GM23338 (cell line): ENCODE data around the gene ANTXR1. TPM values are rescaled to one million over a fixed set of nuclear protein-coding genes. Genes with fewer than 3 reads are reported as not detected.

Experiments
- ATAC-seq: fragments of 200-7000 bp; cut with Tn5 transposase; 3 replicates; pipeline ENCODE4 v1.9.1; 2020
- DNase-seq: peaks from one replicate; pipeline ENCODE4 v3.0.0-alpha.2; 2015; ENCODE audit warnings: low spot score
- H2AFZ ChIP-seq: fragments of 200-600 bp; sonication (generic); 2 replicates; pipeline ENCODE4 v1.8.0; 2016; ENCODE audit warnings: antibody characterized with exemption, mild to moderate bottlenecking, moderate library complexity
- H3F3A ChIP-seq: fragments of 200-600 bp; sonication (generic); replicated peaks from 2 replicates; pipeline ENCODE4 v1.8.0; 2017; ENCODE audit warnings: antibody characterized with exemption, mixed run types, low read depth
- H3K27ac ChIP-seq: fragments of 200-600 bp; sonication (generic); 2 replicates; pipeline ENCODE4 v1.6.1; 2016; ENCODE audit warnings: low read depth
- H3K27me3 ChIP-seq: fragments of 200-600 bp; sonication (generic); 2 replicates; pipeline ENCODE4 v1.8.0; 2016; ENCODE audit warnings: mild to moderate bottlenecking, mixed run types, moderate library complexity; ENCODE audit not compliant: insufficient read depth
- H3K36me3 ChIP-seq: fragments of 200-600 bp; sonication (generic); 2 replicates; pipeline ENCODE4 v1.8.0; 2016; ENCODE audit warnings: mild to moderate bottlenecking; ENCODE audit not compliant: insufficient read depth
- H3K4me1 ChIP-seq: fragments of 200-600 bp; sonication (generic); 2 replicates; pipeline ENCODE4 v1.8.0; 2016; ENCODE audit warnings: mild to moderate bottlenecking, moderate library complexity; ENCODE audit not compliant: insufficient read depth
- H3K4me2 ChIP-seq: fragments of 200-600 bp; sonication (generic); 2 replicates; pipeline ENCODE4 v1.7.1; 2017; ENCODE audit warnings: mixed run types
- H3K4me3 ChIP-seq: fragments of 200-600 bp; sonication (generic); 2 replicates; pipeline ENCODE4 v1.6.1; 2016; ENCODE audit warnings: mixed run types
- H3K79me2 ChIP-seq: fragments of 200-600 bp; sonication (generic); replicated peaks from 2 replicates; pipeline ENCODE4 v1.8.0; 2017; ENCODE audit warnings: mild to moderate bottlenecking; ENCODE audit not compliant: insufficient read depth
- H3K9me2 ChIP-seq: fragments of 200-600 bp; sonication (generic); 2 replicates; pipeline ENCODE4 v1.8.0; 2017; ENCODE audit not compliant: insufficient read depth
- H4K20me1 ChIP-seq: fragments of 200-600 bp; sonication (generic); replicated peaks from 2 replicates; pipeline ENCODE4 v1.8.0; 2017; ENCODE audit warnings: mild to moderate bottlenecking; ENCODE audit not compliant: insufficient read depth
- H3K27ac Mint-ChIP-seq: 2 replicates; pipeline ENCODE4 v1.8.0; 2020; ENCODE audit warnings: inconsistent platforms, mild to moderate bottlenecking, moderate library complexity, mixed read lengths
- H3K27me3 Mint-ChIP-seq: 3 replicates; pipeline ENCODE4 v1.8.0; 2022; ENCODE audit warnings: low read depth, mild to moderate bottlenecking, moderate library complexity, mixed read lengths, inconsistent platforms; ENCODE audit not compliant: insufficient read depth, poor library complexity
- H3K36me3 Mint-ChIP-seq: 3 replicates; pipeline ENCODE4 v1.8.0; 2021; ENCODE audit warnings: low read depth, mild to moderate bottlenecking, inconsistent platforms, moderate library complexity, mixed read lengths
- H3K4me1 Mint-ChIP-seq: 3 replicates; pipeline ENCODE4 v1.8.0; 2020; ENCODE audit warnings: mild to moderate bottlenecking, inconsistent platforms, mixed read lengths
- H3K4me3 Mint-ChIP-seq: 3 replicates; pipeline ENCODE4 v1.8.0; 2021; ENCODE audit warnings: moderate library complexity, mild to moderate bottlenecking, inconsistent platforms, mixed read lengths
- H3K9me3 Mint-ChIP-seq: 3 replicates; pipeline ENCODE4 v1.8.0; 2020; ENCODE audit warnings: moderate library complexity, mild to moderate bottlenecking, inconsistent platforms, mixed read lengths
- CREB1 ChIP-seq: fragments of 250-450 bp; sonication (Bioruptor Pico); IDR thresholded peaks from 2 replicates; pipeline ENCODE4 v1.5.0; 2020; ENCODE audit warnings: low read depth, mild to moderate bottlenecking, moderate library complexity
- CTCF ChIP-seq, 2 experiments: fragments of 200-600 bp in 1 of 2; sonication (generic) in 1 of 2; conservative IDR thresholded peaks; 2 replicates each; pipeline versions ENCODE4 v1.5.1 to v1.6.1; 2016 to 2017; ENCODE audit warnings: antibody characterized with exemption in 2 of 2, low read depth in 2 of 2, mild to moderate bottlenecking in 2 of 2, moderate library complexity in 1 of 2
- ETS1 ChIP-seq: IDR thresholded peaks from 2 replicates; pipeline ENCODE4 v1.6.1; 2016; ENCODE audit warnings: antibody characterized with exemption
- EZH2phosphoT487 ChIP-seq: fragments of 200-600 bp; sonication (generic); IDR thresholded peaks from one replicate; pipeline ENCODE4 v1.8.1; 2018; ENCODE audit warnings: antibody characterized with exemption; ENCODE audit not compliant: unreplicated experiment
- JUNB ChIP-seq: IDR thresholded peaks from one replicate; pipeline ENCODE4 v1.6.1; 2016; ENCODE audit warnings: antibody characterized with exemption; ENCODE audit not compliant: unreplicated experiment
- NANOG ChIP-seq: IDR thresholded peaks from 2 replicates; pipeline ENCODE4 v1.6.1; 2016; ENCODE audit warnings: antibody characterized with exemption, borderline replicate concordance
- POLR2AphosphoS5 ChIP-seq: IDR thresholded peaks from 2 replicates; pipeline ENCODE4 v1.6.1; 2016; ENCODE audit warnings: antibody characterized with exemption, low read depth
- REST ChIP-seq: IDR thresholded peaks from one replicate; pipeline ENCODE4 v1.6.1; 2018; ENCODE audit warnings: antibody characterized with exemption; ENCODE audit not compliant: unreplicated experiment
- STAT1 ChIP-seq: IDR thresholded peaks from one replicate; pipeline ENCODE4 v1.6.1; 2016; ENCODE audit warnings: antibody characterized with exemption; ENCODE audit not compliant: unreplicated experiment
- ZNF462 ChIP-seq: fragments of 250-450 bp; sonication (Bioruptor Pico); IDR thresholded peaks from 2 replicates; pipeline ENCODE4 v1.5.0; 2020; ENCODE audit warnings: mild to moderate bottlenecking, moderate library complexity
- polyA plus RNA-seq: library from polyadenylated mRNA; unstranded; fragments of >200 nt; fragmentation: Nextera tagmentation; extraction: Ambion mirVana; gene quantifications from 2 replicates; pipeline ENCODE4 v1.2.1, GENCODE V29; 2016
- total RNA-seq: library from RNA; depleted of rRNA; stranded (reverse); fragments of >200 nt; shearing (Covaris generic); gene quantifications from 2 replicates; pipeline ENCODE4 v1.2.3, GENCODE V29; 2014

The ANTXR1 gene
- total and polyA plus RNA-seq, 2 experiments from 2014 or later, result 16.1 to 23.1 TPM

- TF ChIP-seq JUNB, result no peak
- TF ChIP-seq ETS1, result no peak
- TF ChIP-seq CTCF (conservative IDR thresholded peaks at IDR 0.05; ENCODE audit: low read depth in 2 of 2), result no peak
- no peak for TF ChIP-seq NANOG
- no peak for TF ChIP-seq POLR2AphosphoS5
- no peak for TF ChIP-seq EZH2phosphoT487
- TF ChIP-seq CREB1 (CRISPR knock-in tag), result no peak
- no peak for TF ChIP-seq STAT1
- TF ChIP-seq ZNF462 (CRISPR knock-in tag), result no peak
- no peak for TF ChIP-seq REST
- ATAC-seq (no peak), DNase-seq (no peak)
- H3K4me1 Mint-ChIP-seq, result peaks cover 2% of the 10 kb centered on the region; the same call in 1 of the 3 replicates
- Histone ChIP-seq H4K20me1 (peaks cover 4% of the 10 kb centered on the region; the same call in 1 of the 2 replicates), H3K79me2 (no peaks in the 10 kb centered on the region), H3K36me3 (no peaks in the 10 kb centered on the region), H3K9me2 (peaks cover 17% of the 10 kb centered on the region), H3K27me3 (no peaks in the 10 kb centered on the region), H3K27ac (no peak overlapping the region), H3K4me3 (no peak overlapping the region), H3K4me2 (no peak overlapping the region), H3K4me1 (no peaks in the 10 kb centered on the region), H3F3A (no peaks in the 10 kb centered on the region), H2AFZ (no peak overlapping the region)
- H3K27me3 Mint-ChIP-seq, result no peaks in the 10 kb centered on the region
- no peaks in the 10 kb centered on the region; the same call in 2 of the 3 replicates for H3K9me3 Mint-ChIP-seq
- H3K27ac Mint-ChIP-seq, result no peak overlapping the region
- peaks cover 11% of the 10 kb centered on the region for H3K36me3 Mint-ChIP-seq
- no peak overlapping the region for H3K4me3 Mint-ChIP-seq
These were observed 48.5 kb downstream of the ANTXR1 start for GRCh38 chr2:69061525-69061924.
